ENCODE data around the gene P3H1. TPM values are rescaled to one million over a fixed set of nuclear protein-coding genes. Genes with fewer than 3 reads are reported as not detected.
A peak's percentile ranks its signal among the peaks of the same experiment; 100 is the strongest.

P3H1 gene
- total and polyA plus RNA-seq, 12 donors, result 23.7 to 178 (median 46.8) TPM

GRCh38 chr1:42765832-42766740 is 742 bp downstream of the P3H1 start:
- peaks cover 21 to 42% of the 10 kb centered on the region in 2 donors for H3K4me1 ChIP-seq (replicated peaks in 1 of 2)
- intact Hi-C loops (cut with DNase I), result no loop called here
- peak overlapping the region; percentile 84 to 96 (median 87) for H3K4me3 ChIP-seq
- H3K27me3 ChIP-seq, result no peaks in the 10 kb centered on the region
- no peaks in the 10 kb centered on the region for H3K9me3 ChIP-seq (replicated peaks in 1 of 3)
- peaks cover 0 to 11% of the 10 kb centered on the region in 2 donors for H3K36me3 ChIP-seq (replicated peaks in 1 of 2)
- TF ChIP-seq CTCF (IDR thresholded peaks at IDR 0.05) (peak; percentile 23 to 67 (median 48)), POLR2A (IDR thresholded peaks at IDR 0.05) (peak in 1 of 2 donors; percentile 57)
- DNase-seq, result peak in 6 of 7 donors; percentile 44 to 69 (median 54)
- 0 to 1% (median 0%) methylated on average over 18 to 44 of the region's 44 CpGs for WGBS, 4 donors
- peak overlapping the region; percentile 74 to 94 (median 88) for H3K27ac ChIP-seq

GRCh38 chr1:42765269-42765668 is 1.6 kb downstream of the P3H1 start:
- intact Hi-C loops (cut with DNase I), result no loop called here
- peak overlapping the region in 2 of 4 donors; percentile 89 to 96 for H3K4me3 ChIP-seq
- TF ChIP-seq CTCF (IDR thresholded peaks at IDR 0.05) (no peak), POLR2A (IDR thresholded peaks at IDR 0.05) (no peak)
- no peaks in the 10 kb centered on the region for H3K9me3 ChIP-seq (replicated peaks in 1 of 3)
- WGBS, 4 donors, result 18 to 26% (median 21%) methylated on average over 7 of the region's 7 CpGs
- no peaks in the 10 kb centered on the region for H3K27me3 ChIP-seq
- H3K4me1 ChIP-seq (replicated peaks in 1 of 2), result peaks cover 21 to 34% of the 10 kb centered on the region in 2 donors
- no peak for DNase-seq
- peak overlapping the region in 3 of 5 donors; percentile 87 to 94 (median 88) for H3K27ac ChIP-seq
- H3K36me3 ChIP-seq (replicated peaks in 1 of 2), result peaks cover 0 to 17% of the 10 kb centered on the region in 2 donors

GRCh38 chr1:42762269-42762668 is 4.6 kb downstream of the P3H1 start:
- no peak for DNase-seq
- 68 to 78% (median 73%) methylated on average over 5 of the region's 5 CpGs for WGBS, 4 donors
- H3K4me1 ChIP-seq (replicated peaks in 1 of 2), result peaks cover 11 to 17% of the 10 kb centered on the region in 2 donors
- peaks cover 0 to 46% of the 10 kb centered on the region in 2 donors for H3K36me3 ChIP-seq (replicated peaks in 1 of 2)
- H3K4me3 ChIP-seq, result no peak overlapping the region
- no peaks in the 10 kb centered on the region for H3K27me3 ChIP-seq
- no peak overlapping the region for H3K27ac ChIP-seq
- intact Hi-C loops (cut with DNase I), result no loop called here
- H3K9me3 ChIP-seq (replicated peaks in 1 of 3), result no peaks in the 10 kb centered on the region
- no peak for TF ChIP-seq CTCF (IDR thresholded peaks at IDR 0.05)
- no peak for TF ChIP-seq POLR2A (IDR thresholded peaks at IDR 0.05)

GRCh38 chr1:42761567-42761966 is 5.3 kb downstream of the P3H1 start:
- H3K4me1 ChIP-seq (replicated peaks in 1 of 2), result peaks cover 11 to 17% of the 10 kb centered on the region in 2 donors
- TF ChIP-seq CTCF (IDR thresholded peaks at IDR 0.05) (no peak), POLR2A (IDR thresholded peaks at IDR 0.05) (no peak)
- no peaks in the 10 kb centered on the region for H3K9me3 ChIP-seq (replicated peaks in 1 of 3)
- WGBS, 4 donors, result 89 to 95% (median 91%) methylated on average over 4 of the region's 4 CpGs
- H3K27me3 ChIP-seq, result no peaks in the 10 kb centered on the region
- no peak overlapping the region for H3K27ac ChIP-seq
- intact Hi-C loops (cut with DNase I), result no loop called here
- no peak overlapping the region for H3K4me3 ChIP-seq
- DNase-seq, result no peak
- peaks cover 0 to 51% of the 10 kb centered on the region in 2 donors for H3K36me3 ChIP-seq (replicated peaks in 1 of 2)

Data from adrenal gland (tissue), 12 donors.